HG03460 (cell line): ENCODE data around the gene COL20A1.

Experiments used
- ATAC-seq: cut with Tn5 transposase; IDR thresholded peaks from one replicate; pipeline ENCODE4 v1.9.1; 2021; ENCODE audit not compliant: unreplicated experiment

The COL20A1 gene

GRCh38 chr20:63359164-63359934 lies 66.4 kb downstream of the COL20A1 start:
- ATAC-seq = no peak

- no peak for ATAC-seq
Observed at GRCh38 chr20:63359937-63360849, 67.2 kb downstream of the COL20A1 start.

GRCh38 chr20:63360850-63361518 lies 68.0 kb downstream of the COL20A1 start, which contains the start of gene CHRNA4:
Gene CHRNA4, minus strand, starts transcription at chr20:63361349. Its CDS starts 184 bp downstream, at chr20:63361165.
- no peak for ATAC-seq

- no peak for ATAC-seq
Observed at GRCh38 chr20:63361519-63362435, 68.8 kb downstream of the COL20A1 start.

- ATAC-seq = no peak
Observed at GRCh38 chr20:63362436-63363009, 69.5 kb downstream of the COL20A1 start.

GRCh38 chr20:63363013-63363957 lies 70.3 kb downstream of the COL20A1 start:
- ATAC-seq = no peak

- ATAC-seq = no peak
Observed at GRCh38 chr20:63363981-63364561, 71.1 kb downstream of the COL20A1 start.

GRCh38 chr20:63364801-63365585 lies 72.0 kb downstream of the COL20A1 start:
- no peak for ATAC-seq

- no peak for ATAC-seq
Observed at GRCh38 chr20:63365601-63366389, 72.8 kb downstream of the COL20A1 start.

- no peak for ATAC-seq
Observed at GRCh38 chr20:63366390-63367365, 73.7 kb downstream of the COL20A1 start.

GRCh38 chr20:63367446-63368055 lies 74.6 kb downstream of the COL20A1 start:
- ATAC-seq = no peak

GRCh38 chr20:63368151-63368550 lies 75.2 kb downstream of the COL20A1 start:
- no peak for ATAC-seq

- no peak for ATAC-seq
Observed at GRCh38 chr20:63369024-63369530, 76.1 kb downstream of the COL20A1 start.

GRCh38 chr20:63369724-63370617 lies 77.0 kb downstream of the COL20A1 start:
- ATAC-seq = no peak
